PC-3 (cell line): ENCODE data around the gene NEU2. TPM values are rescaled to one million over a fixed set of nuclear protein-coding genes. Genes with fewer than 3 reads are reported as not detected.

Source experiments
- ATAC-seq: fragments of 200-7000 bp; cut with Tn5 transposase; 2 replicates; pipeline ENCODE4 v1.9.1; 2020; ENCODE audit warnings: mild to moderate bottlenecking, moderate library complexity
- BruUV-seq: library from RNA; stranded (reverse); fragments of 400-500 nt; replicated peaks from 2 replicates; lab custom pipeline; 2021; lab: Mats Ljungman, UMichigan
- CTCF ChIA-PET: fragments of 300-600 bp; sonication (Branson Sonifier 250); formaldehyde crosslinking; loops from one replicate; lab custom pipeline; 2022; ENCODE audit warnings: antibody characterized with exemption; lab: Charles Lee
- POLR2A ChIA-PET: fragments of 300-600 bp; sonication (Branson Sonifier 250); formaldehyde crosslinking; loops from one replicate; lab custom pipeline; 2022; ENCODE audit warnings: antibody characterized with exemption; ENCODE audit not compliant: unreplicated experiment; lab: Charles Lee
- DNase-seq: peaks from one replicate; pipeline ENCODE4 v3.0.0-alpha.2; 2015
- H2AFZ ChIP-seq: fragments of 300-600 bp; sonication (generic); 2 replicates; pipeline ENCODE4 v1.6.0; 2016; ENCODE audit warnings: antibody characterized with exemption, low read length
- H3F3A ChIP-seq: fragments of 300-600 bp; sonication (generic); one replicate; pipeline ENCODE4 v1.6.0; 2017; ENCODE audit warnings: antibody characterized with exemption, low read length, control low read depth, mild to moderate bottlenecking; ENCODE audit not compliant: unreplicated experiment
- H3K27ac ChIP-seq: fragments of 300-600 bp; sonication (generic); 2 replicates; pipeline ENCODE4 v1.5.1; 2016; ENCODE audit warnings: mild to moderate bottlenecking, low read length
- H3K27me3 ChIP-seq: fragments of 300-600 bp; sonication (generic); 2 replicates; pipeline ENCODE4 v1.6.1; 2016; ENCODE audit warnings: low read length, mixed read lengths
- H3K36me3 ChIP-seq: fragments of 300-600 bp; sonication (generic); 2 replicates; pipeline ENCODE4 v1.6.1; 2016; ENCODE audit warnings: low read depth, mixed run types, low read length, mixed read lengths
- H3K4me1 ChIP-seq: fragments of 300-600 bp; sonication (generic); 2 replicates; pipeline ENCODE4 v1.5.1; 2016; ENCODE audit warnings: low read length; ENCODE audit not compliant: insufficient read depth
- H3K4me2 ChIP-seq: fragments of 300-600 bp; sonication (generic); 2 replicates; pipeline ENCODE4 v1.6.0; 2016; ENCODE audit warnings: low read length
- H3K4me3 ChIP-seq: fragments of 300-600 bp; sonication (generic); 2 replicates; pipeline ENCODE4 v1.5.1; 2016; ENCODE audit warnings: mild to moderate bottlenecking, low read length, mixed read lengths
- H3K79me2 ChIP-seq: fragments of 300-600 bp; sonication (generic); 2 replicates; pipeline ENCODE4 v1.6.1; 2017; ENCODE audit warnings: low read length, mixed read lengths
- H3K9ac ChIP-seq: fragments of 300-600 bp; sonication (generic); 2 replicates; pipeline ENCODE4 v1.6.0; 2016; ENCODE audit warnings: mild to moderate bottlenecking, low read length
- H3K9me2 ChIP-seq: fragments of 300-600 bp; sonication (generic); replicated peaks from 2 replicates; pipeline ENCODE4 v1.6.1; 2016; ENCODE audit warnings: mixed run types, low read length, mixed read lengths
- H3K9me3 ChIP-seq: fragments of 300-600 bp; sonication (generic); 2 replicates; pipeline ENCODE4 v1.6.1; 2016; ENCODE audit warnings: low read length, mixed read lengths
- H4K20me1 ChIP-seq: fragments of 300-600 bp; sonication (generic); 2 replicates; pipeline ENCODE4 v1.6.1; 2016; ENCODE audit warnings: low read length, mixed read lengths
- EZH2 ChIP-seq: fragments of 300-600 bp; sonication (generic); IDR thresholded peaks from one replicate; pipeline ENCODE4 v1.6.1; 2017; ENCODE audit warnings: antibody characterized with exemption, mild to moderate bottlenecking, low read length; ENCODE audit not compliant: unreplicated experiment
- EZH2phosphoT487 ChIP-seq: fragments of 300-600 bp; sonication (generic); IDR thresholded peaks from 2 replicates; pipeline ENCODE4 v1.6.1; 2018; ENCODE audit warnings: mild to moderate bottlenecking, antibody characterized with exemption, low read length, borderline replicate concordance
- intact Hi-C: fragments of 100-400 bp; cut with micrococcal nuclease; formaldehyde crosslinking; loops from 2 replicates; pipeline ENCODE4 v1.9.0; 2023
- total RNA-seq: library from RNA; depleted of rRNA; stranded (reverse); fragments of >200 nt; gene quantifications from 2 replicates; pipeline ENCODE4 v1.2.3, GENCODE V29; 2014
- TF ChIP-seq, protein P1 (sequence below): fragments of 300-600 bp; sonication (generic); conservative IDR thresholded peaks from 2 replicates; pipeline ENCODE4 v1.5.1; 2017; ENCODE audit warnings: antibody characterized with exemption, low read depth, mild to moderate bottlenecking, low read length

NEU2 gene
- total RNA-seq, 1 experiment from 2014 or later = 4.5 TPM

DNA sequence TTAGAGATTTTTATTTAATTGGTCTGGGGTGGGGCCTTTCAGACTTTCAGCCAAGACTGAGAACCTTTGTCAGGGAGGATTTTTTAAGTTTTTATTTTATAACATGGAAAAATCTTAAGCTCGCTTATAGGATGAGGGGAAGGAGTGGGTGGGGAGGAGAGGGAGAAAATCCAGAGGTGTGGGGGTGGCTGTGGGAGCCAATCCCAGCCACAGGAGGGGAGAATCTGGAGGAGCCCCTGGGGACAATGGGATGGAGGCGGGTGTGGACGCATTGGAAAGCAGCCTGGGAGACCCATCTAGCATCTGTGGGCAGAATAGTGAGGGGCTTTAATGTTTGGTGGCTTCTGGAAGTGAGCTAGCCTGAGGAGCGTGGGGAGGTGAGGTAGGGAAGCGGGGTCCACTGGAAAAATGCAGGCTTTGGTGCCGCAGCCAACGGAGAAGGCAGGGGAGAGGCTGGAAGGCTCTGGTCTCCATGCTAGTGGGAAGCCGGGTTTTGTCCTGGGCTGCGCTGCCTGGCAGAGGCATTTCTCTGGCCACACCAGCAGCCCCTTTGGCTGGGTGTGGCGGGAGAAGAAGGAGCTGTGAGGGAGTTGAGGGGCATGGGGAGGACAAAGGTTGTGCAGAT is 16.2 kb downstream of the NEU2 start:
- peak overlapping the region; percentile 91 for H3K27ac ChIP-seq
- peaks cover 56% of the 10 kb centered on the region for H3K4me1 ChIP-seq
- H4K20me1 ChIP-seq = no peaks in the 10 kb centered on the region
- H3F3A ChIP-seq = peaks cover 4% of the 10 kb centered on the region
- no peaks in the 10 kb centered on the region for H3K9me2 ChIP-seq
- no peaks in the 10 kb centered on the region for H3K9me3 ChIP-seq
- no peaks in the 10 kb centered on the region for H3K36me3 ChIP-seq
- peak overlapping the region; percentile 63 for H3K4me2 ChIP-seq
- DNase-seq = no peak
- ChIA-PET POLR2A (interaction anchor here (0.6 to 0.8 kb wide), 2 partner anchors 15 to 280 kb away, joined by 3 to 4 read pairs; no protein-coding TSS in a partner anchor), CTCF (interaction anchor here (0.6 to 1.4 kb wide), 3 partner anchors 19 to 203 kb away, joined by 4 to 10 read pairs (median 5); partner anchors contain the start of gene ATG16L1)
- no TSS peak for BruUV-seq
- intact Hi-C loops = loop anchor here (1.0 to 2.0 kb wide), 5 partner anchors 15 to 203 kb away; partner anchors contain the start of gene ATG16L1
- ATAC-seq = no peak
- no peak overlapping the region for H3K4me3 ChIP-seq
- H2AFZ ChIP-seq = peak overlapping the region; percentile 47; the same call in 1 of the 2 replicates
- peak overlapping the region; percentile 41 for H3K9ac ChIP-seq
- no peaks in the 10 kb centered on the region for H3K79me2 ChIP-seq
- TF ChIP-seq, protein P1, sequence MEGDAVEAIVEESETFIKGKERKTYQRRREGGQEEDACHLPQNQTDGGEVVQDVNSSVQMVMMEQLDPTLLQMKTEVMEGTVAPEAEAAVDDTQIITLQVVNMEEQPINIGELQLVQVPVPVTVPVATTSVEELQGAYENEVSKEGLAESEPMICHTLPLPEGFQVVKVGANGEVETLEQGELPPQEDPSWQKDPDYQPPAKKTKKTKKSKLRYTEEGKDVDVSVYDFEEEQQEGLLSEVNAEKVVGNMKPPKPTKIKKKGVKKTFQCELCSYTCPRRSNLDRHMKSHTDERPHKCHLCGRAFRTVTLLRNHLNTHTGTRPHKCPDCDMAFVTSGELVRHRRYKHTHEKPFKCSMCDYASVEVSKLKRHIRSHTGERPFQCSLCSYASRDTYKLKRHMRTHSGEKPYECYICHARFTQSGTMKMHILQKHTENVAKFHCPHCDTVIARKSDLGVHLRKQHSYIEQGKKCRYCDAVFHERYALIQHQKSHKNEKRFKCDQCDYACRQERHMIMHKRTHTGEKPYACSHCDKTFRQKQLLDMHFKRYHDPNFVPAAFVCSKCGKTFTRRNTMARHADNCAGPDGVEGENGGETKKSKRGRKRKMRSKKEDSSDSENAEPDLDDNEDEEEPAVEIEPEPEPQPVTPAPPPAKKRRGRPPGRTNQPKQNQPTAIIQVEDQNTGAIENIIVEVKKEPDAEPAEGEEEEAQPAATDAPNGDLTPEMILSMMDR = no peak
- TF ChIP-seq EZH2phosphoT487 (no peak), EZH2 (no peak)
- no peaks in the 10 kb centered on the region for H3K27me3 ChIP-seq

DNA sequence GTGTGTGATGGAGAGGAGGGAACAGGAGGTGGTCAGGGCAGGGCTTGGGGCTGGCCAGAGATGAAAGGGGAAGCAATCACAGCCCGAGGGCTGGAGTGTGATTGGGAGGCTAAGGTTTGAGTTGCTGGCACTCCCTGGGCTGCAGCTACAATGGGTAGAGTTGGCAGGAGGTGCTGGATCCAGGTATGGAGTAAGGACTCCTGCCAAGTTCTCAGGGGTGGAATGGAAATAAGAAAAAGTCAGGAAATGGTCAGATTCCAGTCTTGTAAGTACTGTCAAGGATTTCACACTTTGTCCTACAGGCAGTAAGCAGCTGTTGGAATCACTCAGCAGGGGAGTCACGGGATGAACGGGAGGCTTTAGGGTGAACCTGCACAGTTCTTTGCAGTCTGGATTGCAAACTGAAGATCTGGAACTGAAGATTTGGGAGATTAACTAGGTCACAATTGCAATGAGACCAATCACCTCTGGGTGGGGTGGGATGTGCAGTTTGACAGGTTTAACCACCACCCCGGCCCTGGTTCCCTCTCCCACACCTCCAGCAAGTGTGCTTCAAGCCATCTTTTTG is 16.8 kb downstream of the NEU2 start:
- ATAC-seq = peak; percentile 65
- Histone ChIP-seq H3K4me3 (no peak overlapping the region), H3K27ac (peak overlapping the region; percentile 91), H3K36me3 (peaks cover 2% of the 10 kb centered on the region; the same call in 1 of the 2 replicates), H3K9ac (peak overlapping the region; percentile 41), H3F3A (peaks cover 4% of the 10 kb centered on the region), H3K4me1 (peaks cover 62% of the 10 kb centered on the region), H2AFZ (peak overlapping the region; percentile 47), H3K9me3 (no peaks in the 10 kb centered on the region), H4K20me1 (no peaks in the 10 kb centered on the region), H3K9me2 (no peaks in the 10 kb centered on the region), H3K4me2 (peak overlapping the region; percentile 63), H3K79me2 (no peaks in the 10 kb centered on the region), H3K27me3 (no peaks in the 10 kb centered on the region)
- POLR2A ChIA-PET = interaction anchor here (0.8 kb wide), 1 partner anchor 15 kb away, joined by 4 read pairs; no protein-coding TSS in a partner anchor
- no peak for TF ChIP-seq EZH2
- TF ChIP-seq, protein P1 = no peak
- TF ChIP-seq EZH2phosphoT487 = no peak
- peak; percentile 87 for DNase-seq
- TSS peak; percentile 56 for BruUV-seq
- CTCF ChIA-PET = interaction anchor here (1.0 to 1.4 kb wide), 2 partner anchors 70 to 202 kb away, joined by 5 to 10 read pairs; partner anchors contain the start of gene ATG16L1
- intact Hi-C loops = loop anchor here (1.0 to 2.0 kb wide), 5 partner anchors 16 to 202 kb away; partner anchors contain the start of gene ATG16L1
